GM19240 (cell line): ENCODE measurements around the gene ABHD10.
"Not testable (repeated sequence)": the region's sequence is repeated elsewhere in the genome, so short reads cannot be mapped to it uniquely, and the experiment has no call there.

Source experiments
- DNase-seq: peaks from one replicate; pipeline ENCODE4 v3.0.0; 2011; ENCODE audit warnings: low spot score; ENCODE audit not compliant: insufficient read length

The ABHD10 gene

GRCh38 chr3:112030901-112031300, 52.1 kb downstream of the ABHD10 start:
- no peak for DNase-seq

- DNase-seq: no peak
These were observed 53.4 kb downstream of the ABHD10 start for GRCh38 chr3:112032098-112032731.

- DNase-seq: no peak
These were observed 55.6 kb downstream of the ABHD10 start, which contains the start of gene TMPRSS7 for GRCh38 chr3:112034436-112034835. TSS of gene TMPRSS7 (plus strand) at chr3:112034736. CDS start at chr3:112034846, 110 bp downstream.

GRCh38 chr3:112035241-112035640, 56.4 kb downstream of the ABHD10 start:
- DNase-seq: no peak

- DNase-seq: not testable (repeated sequence)
These were observed 58.4 kb downstream of the ABHD10 start for GRCh38 chr3:112037194-112037593.

- DNase-seq: no peak
These were observed 60.0 kb downstream of the ABHD10 start for GRCh38 chr3:112038863-112039262.

- no peak for DNase-seq
These were observed 62.5 kb downstream of the ABHD10 start for GRCh38 chr3:112041321-112041720.

GRCh38 chr3:112042842-112043280, 64.0 kb downstream of the ABHD10 start:
- DNase-seq: no peak
